SU-DHL-6 (cell line): Measurements from ENCODE around the gene SNTB2.

Source experiments
- H2AFZ ChIP-seq: fragments of 200-600 bp; sonication (generic); 2 replicates; pipeline ENCODE4 v1.6.1; 2014; ENCODE audit warnings: low read depth, mild to moderate bottlenecking, moderate library complexity, mixed read lengths, antibody characterized with exemption, low read length; ENCODE audit not compliant: severe bottlenecking
- H3F3A ChIP-seq: fragments of 200-600 bp; shearing (Covaris generic); 2 replicates; pipeline ENCODE4 v1.6.0; 2016; ENCODE audit warnings: antibody characterized with exemption, mild to moderate bottlenecking; ENCODE audit not compliant: insufficient read depth
- H3K27ac ChIP-seq: fragments of 200-600 bp; sonication (generic); 2 replicates; pipeline ENCODE4 v1.5.1; 2016; ENCODE audit warnings: low read depth, mild to moderate bottlenecking, low read length, moderate library complexity, mixed read lengths
- H3K27me3 ChIP-seq: fragments of 200-600 bp; sonication (generic), shearing (Covaris generic); 2 replicates; pipeline ENCODE4 v1.6.0; 2014; ENCODE audit warnings: mild to moderate bottlenecking, low read length
- H3K36me3 ChIP-seq: fragments of 200-600 bp; sonication (generic); 2 replicates; pipeline ENCODE4 v1.6.1; 2014; ENCODE audit warnings: mild to moderate bottlenecking, low read length, mixed read lengths
- H3K4me2 ChIP-seq: fragments of 300-600, 200-600 bp; shearing (Covaris generic), sonication (generic); 2 replicates; pipeline ENCODE4 v1.6.0; 2014; ENCODE audit warnings: low read length, low read depth, mild to moderate bottlenecking; ENCODE audit not compliant: poor library complexity, severe bottlenecking
- H3K4me3 ChIP-seq: fragments of 200-600 bp; sonication (generic); 2 replicates; pipeline ENCODE4 v1.5.1; 2014; ENCODE audit warnings: antibody characterized with exemption, low read length, mild to moderate bottlenecking, mixed read lengths; ENCODE audit not compliant: insufficient read depth, poor library complexity, severe bottlenecking
- H3K79me2 ChIP-seq: fragments of 200-600 bp; sonication (generic); 2 replicates; pipeline ENCODE4 v1.6.1; 2014; ENCODE audit warnings: mild to moderate bottlenecking, low read length, moderate library complexity; ENCODE audit not compliant: insufficient read depth
- H3K9ac ChIP-seq: fragments of 200-600 bp; sonication (generic); 2 replicates; pipeline ENCODE4 v1.7.0; 2014; ENCODE audit warnings: mild to moderate bottlenecking, low read length
- H3K9me2 ChIP-seq: fragments of 200-600 bp; sonication (generic); replicated peaks from 2 replicates; pipeline ENCODE4 v1.6.1; 2014; ENCODE audit warnings: low read length; ENCODE audit not compliant: insufficient read depth
- H3K9me3 ChIP-seq: fragments of 200-600 bp; sonication (generic); 2 replicates; pipeline ENCODE4 v1.6.1; 2014; ENCODE audit warnings: low read length, mixed read lengths; ENCODE audit not compliant: insufficient read depth
- H4K20me1 ChIP-seq: fragments of 200-600 bp; sonication (generic); 2 replicates; pipeline ENCODE4 v1.6.1; 2014; ENCODE audit warnings: low read depth, mild to moderate bottlenecking, antibody characterized with exemption, low read length, moderate library complexity, mixed read lengths
- CTCF ChIP-seq: fragments of 200-600 bp; sonication (generic); IDR thresholded peaks from one replicate; pipeline ENCODE4 v1.5.1; 2017; ENCODE audit warnings: antibody characterized with exemption, mild to moderate bottlenecking, low read length, moderate library complexity; ENCODE audit not compliant: insufficient read depth, poor library complexity, severe bottlenecking
- EZH2phosphoT487 ChIP-seq: fragments of 200-600 bp; sonication (generic), shearing (Covaris generic); conservative IDR thresholded peaks from 2 replicates; pipeline ENCODE4 v1.6.1; 2018; ENCODE audit warnings: mild to moderate bottlenecking, antibody characterized with exemption, low read length, moderate library complexity, mixed read lengths

Gene SNTB2

GRCh38 chr16:69338557-69339288, 151.8 kb downstream of the SNTB2 start:
- Histone ChIP-seq H3K27ac (peak overlapping the region; percentile 71), H3K4me2 (peak overlapping the region; percentile 88), H4K20me1 (no peaks in the 10 kb centered on the region), H3K9me3 (no peaks in the 10 kb centered on the region), H3K79me2 (peaks cover 37% of the 10 kb centered on the region), H2AFZ (peak overlapping the region; percentile 73), H3F3A (peaks cover 24% of the 10 kb centered on the region), H3K4me3 (peak overlapping the region; percentile 82), H3K27me3 (no peaks in the 10 kb centered on the region), H3K36me3 (peaks cover 14% of the 10 kb centered on the region), H3K9ac (peak overlapping the region; percentile 97), H3K9me2 (no peaks in the 10 kb centered on the region)
- no peak for TF ChIP-seq EZH2phosphoT487
- TF ChIP-seq CTCF, result no peak

GRCh38 chr16:69339289-69340094, 152.5 kb downstream of the SNTB2 start, which contains the start of the genes COG8 and NIP7:
Gene COG8 (minus strand): TSS chr16:69339564. CDS start chr16:69339552, 12 bp downstream.
Gene NIP7 (plus strand): TSS chr16:69339772. CDS start chr16:69339830, 58 bp downstream.
- Histone ChIP-seq H3K4me3 (peak within 1 kb of the TSS; percentile 82), H3K27ac (peak within 1 kb of the TSS; percentile 71), H3K4me2 (peak within 1 kb of the TSS; percentile 88), H4K20me1 (no peaks in the 10 kb centered on the region), H3K9ac (peak within 1 kb of the TSS; percentile 97), H3K9me2 (no peaks in the 10 kb centered on the region), H2AFZ (peak within 1 kb of the TSS; percentile 73), H3K9me3 (no peaks in the 10 kb centered on the region), H3F3A (peaks cover 24% of the 10 kb centered on the region), H3K79me2 (peaks cover 37% of the 10 kb centered on the region), H3K27me3 (no peaks in the 10 kb centered on the region), H3K36me3 (peaks cover 16% of the 10 kb centered on the region)
- TF ChIP-seq CTCF (peak; percentile 35), EZH2phosphoT487 (no peak)

GRCh38 chr16:69340095-69340644, 153.2 kb downstream of the SNTB2 start:
- Histone ChIP-seq H3K79me2 (peaks cover 37% of the 10 kb centered on the region), H3K27ac (peak overlapping the region; percentile 71), H3K9me2 (no peaks in the 10 kb centered on the region), H2AFZ (peak overlapping the region; percentile 39), H4K20me1 (no peaks in the 10 kb centered on the region), H3K4me2 (peak overlapping the region; percentile 88), H3K27me3 (no peaks in the 10 kb centered on the region), H3K9ac (peak overlapping the region; percentile 97), H3K9me3 (no peaks in the 10 kb centered on the region), H3K36me3 (peaks cover 16% of the 10 kb centered on the region), H3K4me3 (peak overlapping the region; percentile 82), H3F3A (peaks cover 24% of the 10 kb centered on the region)
- TF ChIP-seq CTCF, result no peak
- no peak for TF ChIP-seq EZH2phosphoT487
